Activated T-cell treated with anti-CD3 and anti-CD28 coated beads, Interleukin-2, amount 50 U/mL, for 24 hours (primary cell): ENCODE data around the gene ZNF416.

Experiments
- DNase-seq: peaks from one replicate; pipeline ENCODE4 v3.0.0-alpha.2; 2020
- H3K27ac Mint-ChIP-seq: 2 replicates; pipeline ENCODE4 v1.8.0; 2020; ENCODE audit warnings: mild to moderate bottlenecking, mixed read lengths
- H3K27me3 Mint-ChIP-seq: 2 replicates; pipeline ENCODE4 v1.8.0; 2020; ENCODE audit warnings: mixed read lengths
- H3K36me3 Mint-ChIP-seq: 2 replicates; pipeline ENCODE4 v1.8.0; 2020; ENCODE audit warnings: low read depth, mixed read lengths
- H3K4me1 Mint-ChIP-seq: 2 replicates; pipeline ENCODE4 v1.8.0; 2020; ENCODE audit warnings: low read depth, mixed read lengths
- H3K4me3 Mint-ChIP-seq: 2 replicates; pipeline ENCODE4 v1.8.0; 2020; ENCODE audit warnings: mild to moderate bottlenecking, moderate library complexity, mixed read lengths
- H3K9me3 Mint-ChIP-seq: 2 replicates; pipeline ENCODE4 v1.8.0; 2020; ENCODE audit warnings: mixed read lengths

Gene ZNF416

GRCh38 chr19:57578487-57579205 is at the start of gene ZNF416:
TSS of gene ZNF416 (minus strand) at chr19:57578911. CDS start at chr19:57578704, 207 bp downstream.
- peak; percentile 92 for DNase-seq
- peaks cover 67% of the 10 kb centered on the region for H3K9me3 Mint-ChIP-seq
- H3K4me1 Mint-ChIP-seq = peaks cover 27% of the 10 kb centered on the region
- peak within 1 kb of the TSS; percentile 57 for H3K27ac Mint-ChIP-seq
- no peaks in the 10 kb centered on the region for H3K27me3 Mint-ChIP-seq
- H3K36me3 Mint-ChIP-seq = peaks cover 77% of the 10 kb centered on the region
- peak within 1 kb of the TSS; percentile 80 for H3K4me3 Mint-ChIP-seq

- Mint-ChIP-seq H3K9me3 (peaks cover 63% of the 10 kb centered on the region), H3K4me3 (no peak overlapping the region), H3K36me3 (peaks cover 80% of the 10 kb centered on the region), H3K27me3 (no peaks in the 10 kb centered on the region), H3K4me1 (no peaks in the 10 kb centered on the region), H3K27ac (no peak overlapping the region)
- no peak for DNase-seq
Measured at GRCh38 chr19:57623091-57623490, 44.4 kb upstream of the ZNF416 start.

GRCh38 chr19:57620673-57621348 is 42.1 kb upstream of the ZNF416 start:
- no peak overlapping the region for H3K4me3 Mint-ChIP-seq
- H3K36me3 Mint-ChIP-seq = peaks cover 94% of the 10 kb centered on the region
- no peaks in the 10 kb centered on the region for H3K27me3 Mint-ChIP-seq
- DNase-seq = no peak
- H3K27ac Mint-ChIP-seq = no peak overlapping the region
- H3K9me3 Mint-ChIP-seq = peaks cover 74% of the 10 kb centered on the region
- H3K4me1 Mint-ChIP-seq = peaks cover 13% of the 10 kb centered on the region

- Mint-ChIP-seq H3K36me3 (peaks cover 86% of the 10 kb centered on the region), H3K9me3 (peaks cover 77% of the 10 kb centered on the region), H3K27me3 (no peaks in the 10 kb centered on the region), H3K27ac (peak overlapping the region; percentile 76), H3K4me3 (peak overlapping the region; percentile 91), H3K4me1 (peaks cover 32% of the 10 kb centered on the region)
- no peak for DNase-seq
Measured at GRCh38 chr19:57615346-57615745, 36.6 kb upstream of the ZNF416 start.

GRCh38 chr19:57613941-57614743 is 35.4 kb upstream of the ZNF416 start, which contains the start of gene ZNF134:
TSS of gene ZNF134 (plus strand) at chr19:57614242. CDS start at chr19:57619469, 5,227 bp downstream.
- no peaks in the 10 kb centered on the region for H3K27me3 Mint-ChIP-seq
- peaks cover 32% of the 10 kb centered on the region for H3K4me1 Mint-ChIP-seq
- peak within 1 kb of the TSS; percentile 91 for H3K4me3 Mint-ChIP-seq
- peaks cover 67% of the 10 kb centered on the region for H3K9me3 Mint-ChIP-seq
- H3K36me3 Mint-ChIP-seq = peaks cover 80% of the 10 kb centered on the region
- peak within 1 kb of the TSS; percentile 76 for H3K27ac Mint-ChIP-seq
- peak; percentile 91 for DNase-seq

- peaks cover 80% of the 10 kb centered on the region for H3K36me3 Mint-ChIP-seq
- H3K4me1 Mint-ChIP-seq = peaks cover 21% of the 10 kb centered on the region
- no peaks in the 10 kb centered on the region for H3K27me3 Mint-ChIP-seq
- no peak for DNase-seq
- peaks cover 67% of the 10 kb centered on the region for H3K9me3 Mint-ChIP-seq
- H3K4me3 Mint-ChIP-seq = no peak overlapping the region
- H3K27ac Mint-ChIP-seq = no peak overlapping the region
Measured at GRCh38 chr19:57611113-57611512, 32.4 kb upstream of the ZNF416 start.

- Mint-ChIP-seq H3K27ac (no peak overlapping the region), H3K36me3 (peaks cover 84% of the 10 kb centered on the region), H3K4me3 (no peak overlapping the region), H3K9me3 (peaks cover 76% of the 10 kb centered on the region), H3K4me1 (no peaks in the 10 kb centered on the region), H3K27me3 (no peaks in the 10 kb centered on the region)
- DNase-seq = no peak
Measured at GRCh38 chr19:57606931-57607330, 28.2 kb upstream of the ZNF416 start.

- H3K9me3 Mint-ChIP-seq = peaks cover 61% of the 10 kb centered on the region
- peaks cover 59% of the 10 kb centered on the region for H3K36me3 Mint-ChIP-seq
- no peaks in the 10 kb centered on the region for H3K27me3 Mint-ChIP-seq
- peak within 1 kb of the TSS; percentile 79 for H3K27ac Mint-ChIP-seq
- peaks cover 20% of the 10 kb centered on the region for H3K4me1 Mint-ChIP-seq
- H3K4me3 Mint-ChIP-seq = peak within 1 kb of the TSS; percentile 85
- peak; percentile 92 for DNase-seq
Measured at GRCh38 chr19:57599761-57600383, 21.2 kb upstream of the ZNF416 start, which contains the start of gene ZNF530. TSS of gene ZNF530 (plus strand) at chr19:57599885. CDS start at chr19:57604346, 4,461 bp downstream.

GRCh38 chr19:57599377-57599760 is 20.7 kb upstream of the ZNF416 start:
- Mint-ChIP-seq H3K36me3 (peaks cover 56% of the 10 kb centered on the region), H3K4me3 (peak overlapping the region; percentile 85), H3K4me1 (peaks cover 20% of the 10 kb centered on the region), H3K9me3 (peaks cover 60% of the 10 kb centered on the region), H3K27ac (peak overlapping the region; percentile 79), H3K27me3 (no peaks in the 10 kb centered on the region)
- no peak for DNase-seq

- no peak for DNase-seq
- H3K4me3 Mint-ChIP-seq = no peak overlapping the region
- H3K27ac Mint-ChIP-seq = no peak overlapping the region
- peaks cover 79% of the 10 kb centered on the region for H3K9me3 Mint-ChIP-seq
- H3K36me3 Mint-ChIP-seq = peaks cover 95% of the 10 kb centered on the region
- H3K4me1 Mint-ChIP-seq = peaks cover 19% of the 10 kb centered on the region
- H3K27me3 Mint-ChIP-seq = no peaks in the 10 kb centered on the region
Measured at GRCh38 chr19:57587529-57587928, 8.8 kb upstream of the ZNF416 start.

- peak; percentile 84 for DNase-seq
- peak within 1 kb of the TSS; percentile 86 for H3K4me3 Mint-ChIP-seq
- H3K4me1 Mint-ChIP-seq = peaks cover 26% of the 10 kb centered on the region
- H3K27ac Mint-ChIP-seq = peak within 1 kb of the TSS; percentile 87
- H3K27me3 Mint-ChIP-seq = no peaks in the 10 kb centered on the region
- peaks cover 76% of the 10 kb centered on the region for H3K36me3 Mint-ChIP-seq
- peaks cover 67% of the 10 kb centered on the region for H3K9me3 Mint-ChIP-seq
Measured at GRCh38 chr19:57583521-57584416, 5.1 kb upstream of the ZNF416 start, which contains the start of gene ZIK1. TSS of gene ZIK1 (plus strand) at chr19:57584145. CDS start at chr19:57584357, 212 bp downstream.

- Mint-ChIP-seq H3K4me1 (peaks cover 27% of the 10 kb centered on the region), H3K27ac (no peak overlapping the region), H3K9me3 (peaks cover 64% of the 10 kb centered on the region), H3K36me3 (peaks cover 75% of the 10 kb centered on the region), H3K4me3 (no peak overlapping the region), H3K27me3 (no peaks in the 10 kb centered on the region)
- DNase-seq = no peak
Measured at GRCh38 chr19:57583104-57583520, 4.4 kb upstream of the ZNF416 start.

- peaks cover 23% of the 10 kb centered on the region for H3K4me1 Mint-ChIP-seq
- H3K27me3 Mint-ChIP-seq = no peaks in the 10 kb centered on the region
- no peak for DNase-seq
- H3K4me3 Mint-ChIP-seq = no peak overlapping the region
- H3K9me3 Mint-ChIP-seq = peaks cover 75% of the 10 kb centered on the region
- H3K36me3 Mint-ChIP-seq = peaks cover 82% of the 10 kb centered on the region
- H3K27ac Mint-ChIP-seq = no peak overlapping the region
Measured at GRCh38 chr19:57576661-57577060, 2.0 kb downstream of the ZNF416 start.
